HL-60 (cell line): ENCODE results near the gene TMEM182.

Source experiments
- DNase-seq, 2 experiments: peaks; one replicate each; pipeline ENCODE4 v3.0.0-alpha.2; 2010 to 2020; ENCODE audit warnings: low read depth in 1 of 2, low spot score in 1 of 2
- H3K27ac ChIP-seq: fragments of 250-450 bp; sonication (Bioruptor Pico); replicated peaks from 2 replicates; pipeline ENCODE4 v1.5.1; 2020; ENCODE audit warnings: mild to moderate bottlenecking, moderate library complexity
- H3K27me3 ChIP-seq: fragments of 250-450 bp; sonication (Bioruptor Pico); 2 replicates; pipeline ENCODE4 v1.5.1; 2021; ENCODE audit warnings: mild to moderate bottlenecking, moderate library complexity; ENCODE audit not compliant: insufficient read depth, poor library complexity, severe bottlenecking
- H3K4me3 ChIP-seq: replicated peaks from 2 replicates; pipeline ENCODE4 v1.5.1; 2011; ENCODE audit warnings: mild to moderate bottlenecking, control low read depth, low read length; ENCODE audit not compliant: insufficient read depth
- CTCF ChIP-seq: IDR thresholded peaks from one replicate; pipeline ENCODE4 v1.5.1; 2011; ENCODE audit warnings: low read length, control low read depth, inconsistent platforms; ENCODE audit not compliant: insufficient read depth
- GABPA ChIP-seq: IDR thresholded peaks from 2 replicates; pipeline ENCODE4 v1.6.1; 2012; ENCODE audit warnings: low read depth
- POLR2AphosphoS5 ChIP-seq: IDR thresholded peaks from 2 replicates; pipeline ENCODE4 v1.6.1; 2012; ENCODE audit warnings: low read depth
- REST ChIP-seq: IDR thresholded peaks from 2 replicates; pipeline ENCODE4 v1.6.1; 2012; ENCODE audit warnings: low read depth; ENCODE audit not compliant: insufficient replicate concordance
- SPI1 ChIP-seq: IDR thresholded peaks from 2 replicates; pipeline ENCODE4 v1.6.1; 2012; ENCODE audit warnings: low read depth, mild to moderate bottlenecking, borderline replicate concordance

Gene TMEM182

GRCh38 chr2:102724016-102724490 lies 37.8 kb upstream of the TMEM182 start:
- DNase-seq: no peak
- no peak for TF ChIP-seq GABPA
- no peak for TF ChIP-seq CTCF
- no peak for TF ChIP-seq SPI1
- TF ChIP-seq REST: no peak
- TF ChIP-seq POLR2AphosphoS5: no peak

GRCh38 chr2:102724553-102724952 lies 37.3 kb upstream of the TMEM182 start:
- DNase-seq: no peak
- Histone ChIP-seq H3K27ac (no peak overlapping the region), H3K4me3 (no peak overlapping the region), H3K27me3 (no peaks in the 10 kb centered on the region)
- no peak for TF ChIP-seq SPI1
- no peak for TF ChIP-seq CTCF
- no peak for TF ChIP-seq POLR2AphosphoS5
- TF ChIP-seq REST: no peak
- no peak for TF ChIP-seq GABPA

More at GRCh38 chr2:102724016-102724490, 37.8 kb upstream of the TMEM182 start:
- Histone ChIP-seq H3K27ac (no peak overlapping the region), H3K27me3 (no peaks in the 10 kb centered on the region), H3K4me3 (no peak overlapping the region)

GRCh38 chr2:102726128-102727087 lies 35.4 kb upstream of the TMEM182 start:
- H3K27me3 ChIP-seq: no peaks in the 10 kb centered on the region
- H3K27ac ChIP-seq: no peak overlapping the region
- DNase-seq: no peak
- no peak for TF ChIP-seq REST
- no peak for TF ChIP-seq GABPA
- no peak for TF ChIP-seq SPI1
- TF ChIP-seq POLR2AphosphoS5: no peak
- TF ChIP-seq CTCF: no peak
- H3K4me3 ChIP-seq: no peak overlapping the region
